ENCODE measurements around the gene SEMA7A.

SEMA7A gene

GRCh38 chr15:74389241-74390048 lies 44.3 kb downstream of the SEMA7A start:
- Histone ChIP-seq H3K9ac (ENCODE audit: low read length) (no peak overlapping the region), H3K27ac (ENCODE audit: low read depth, low read length) (no peak overlapping the region)

GRCh38 chr15:74388363-74388951 lies 45.3 kb downstream of the SEMA7A start:
- Histone ChIP-seq H3K27me3 (ENCODE audit: low read length) (no peaks in the 10 kb centered on the region), H3K27ac (ENCODE audit: low read depth, low read length) (no peak overlapping the region)
- TF ChIP-seq, protein P1, sequence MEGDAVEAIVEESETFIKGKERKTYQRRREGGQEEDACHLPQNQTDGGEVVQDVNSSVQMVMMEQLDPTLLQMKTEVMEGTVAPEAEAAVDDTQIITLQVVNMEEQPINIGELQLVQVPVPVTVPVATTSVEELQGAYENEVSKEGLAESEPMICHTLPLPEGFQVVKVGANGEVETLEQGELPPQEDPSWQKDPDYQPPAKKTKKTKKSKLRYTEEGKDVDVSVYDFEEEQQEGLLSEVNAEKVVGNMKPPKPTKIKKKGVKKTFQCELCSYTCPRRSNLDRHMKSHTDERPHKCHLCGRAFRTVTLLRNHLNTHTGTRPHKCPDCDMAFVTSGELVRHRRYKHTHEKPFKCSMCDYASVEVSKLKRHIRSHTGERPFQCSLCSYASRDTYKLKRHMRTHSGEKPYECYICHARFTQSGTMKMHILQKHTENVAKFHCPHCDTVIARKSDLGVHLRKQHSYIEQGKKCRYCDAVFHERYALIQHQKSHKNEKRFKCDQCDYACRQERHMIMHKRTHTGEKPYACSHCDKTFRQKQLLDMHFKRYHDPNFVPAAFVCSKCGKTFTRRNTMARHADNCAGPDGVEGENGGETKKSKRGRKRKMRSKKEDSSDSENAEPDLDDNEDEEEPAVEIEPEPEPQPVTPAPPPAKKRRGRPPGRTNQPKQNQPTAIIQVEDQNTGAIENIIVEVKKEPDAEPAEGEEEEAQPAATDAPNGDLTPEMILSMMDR (IDR thresholded peaks at IDR 0.05; ENCODE audit: insufficient read depth, low read length, poor library complexity, severe bottlenecking), result no peak
- no peak for TF ChIP-seq EZH2phosphoT487 (conservative IDR thresholded peaks at IDR 0.05; ENCODE audit: low read length)

More at GRCh38 chr15:74389241-74390048, 44.3 kb downstream of the SEMA7A start:
- no peak overlapping the region for H3K4me2 ChIP-seq (ENCODE audit: low read depth, low read length, poor library complexity, severe bottlenecking)
- H3K36me3 ChIP-seq (ENCODE audit: low read length), result no peaks in the 10 kb centered on the region
- no peak overlapping the region for H3K4me3 ChIP-seq (ENCODE audit: insufficient read depth, low read length, poor library complexity, severe bottlenecking)
- no peaks in the 10 kb centered on the region for H3K27me3 ChIP-seq (ENCODE audit: low read length)
- no peaks in the 10 kb centered on the region for H3K79me2 ChIP-seq (ENCODE audit: insufficient read depth, low read length)
- no peaks in the 10 kb centered on the region for H4K20me1 ChIP-seq (ENCODE audit: low read depth, low read length)
- H3K9me2 ChIP-seq (replicated peaks; ENCODE audit: insufficient read depth, low read length), result no peaks in the 10 kb centered on the region
- H2AFZ ChIP-seq (ENCODE audit: low read depth, low read length, severe bottlenecking), result no peak overlapping the region
- no peak for TF ChIP-seq EZH2phosphoT487 (conservative IDR thresholded peaks at IDR 0.05; ENCODE audit: low read length)
- TF ChIP-seq, protein P1 (IDR thresholded peaks at IDR 0.05; ENCODE audit: insufficient read depth, low read length, poor library complexity, severe bottlenecking), result no peak
- no peaks in the 10 kb centered on the region for H3K9me3 ChIP-seq (ENCODE audit: insufficient read depth, low read length)
- H3F3A ChIP-seq (ENCODE audit: insufficient read depth), result no peaks in the 10 kb centered on the region; the same call in 1 of the 2 replicates

GRCh38 chr15:74387621-74388362 lies 46.0 kb downstream of the SEMA7A start:
- Histone ChIP-seq H3F3A (ENCODE audit: insufficient read depth) (peaks cover 5% of the 10 kb centered on the region; the same call in 1 of the 2 replicates), H3K27ac (ENCODE audit: low read depth, low read length) (no peak overlapping the region), H3K79me2 (ENCODE audit: insufficient read depth, low read length) (no peaks in the 10 kb centered on the region), H2AFZ (ENCODE audit: low read depth, low read length, severe bottlenecking) (no peak overlapping the region), H3K27me3 (ENCODE audit: low read length) (no peaks in the 10 kb centered on the region), H3K9me3 (ENCODE audit: insufficient read depth, low read length) (no peaks in the 10 kb centered on the region), H3K36me3 (ENCODE audit: low read length) (no peaks in the 10 kb centered on the region), H4K20me1 (ENCODE audit: low read depth, low read length) (no peaks in the 10 kb centered on the region), H3K4me2 (ENCODE audit: low read depth, low read length, poor library complexity, severe bottlenecking) (no peak overlapping the region), H3K4me3 (ENCODE audit: insufficient read depth, low read length, poor library complexity, severe bottlenecking) (no peak overlapping the region), H3K9me2 (replicated peaks; ENCODE audit: insufficient read depth, low read length) (no peaks in the 10 kb centered on the region), H3K9ac (ENCODE audit: low read length) (no peak overlapping the region)
- TF ChIP-seq EZH2phosphoT487 (conservative IDR thresholded peaks at IDR 0.05; ENCODE audit: low read length), result no peak
- TF ChIP-seq, protein P1 (IDR thresholded peaks at IDR 0.05; ENCODE audit: insufficient read depth, low read length, poor library complexity, severe bottlenecking), result no peak

More at GRCh38 chr15:74388363-74388951, 45.3 kb downstream of the SEMA7A start:
- peaks cover 5% of the 10 kb centered on the region; the same call in 1 of the 2 replicates for H3F3A ChIP-seq (ENCODE audit: insufficient read depth)
- H2AFZ ChIP-seq (ENCODE audit: low read depth, low read length, severe bottlenecking), result no peak overlapping the region
- no peak overlapping the region for H3K4me3 ChIP-seq (ENCODE audit: insufficient read depth, low read length, poor library complexity, severe bottlenecking)
- H3K9me2 ChIP-seq (replicated peaks; ENCODE audit: insufficient read depth, low read length), result no peaks in the 10 kb centered on the region
- H4K20me1 ChIP-seq (ENCODE audit: low read depth, low read length), result no peaks in the 10 kb centered on the region
- H3K4me2 ChIP-seq (ENCODE audit: low read depth, low read length, poor library complexity, severe bottlenecking), result no peak overlapping the region
- no peak overlapping the region for H3K9ac ChIP-seq (ENCODE audit: low read length)
- no peaks in the 10 kb centered on the region for H3K79me2 ChIP-seq (ENCODE audit: insufficient read depth, low read length)
- no peaks in the 10 kb centered on the region for H3K9me3 ChIP-seq (ENCODE audit: insufficient read depth, low read length)
- no peaks in the 10 kb centered on the region for H3K36me3 ChIP-seq (ENCODE audit: low read length)
